Esophagus muscularis mucosa (tissue), 3 donors: ENCODE results near the gene DDA1.

Experiments
- CTCF ChIP-seq, 3 experiments: fragments of 200-600 bp in 2 of 3; fragments of 450-650 bp in 1 of 3; sonication (generic) in 2 of 3; IDR thresholded peaks; one replicate each; pipeline ENCODE4 v1.5.1; 2017 to 2019; ENCODE audit warnings: antibody characterized with exemption in 3 of 3, mild to moderate bottlenecking in 2 of 3, moderate library complexity in 1 of 3
- POLR2A ChIP-seq: fragments of 450-650 bp; IDR thresholded peaks from one replicate; pipeline ENCODE4 v1.6.1; 2017; ENCODE audit warnings: antibody characterized with exemption, moderate library complexity, mild to moderate bottlenecking, low read depth

GRCh38 chr19:17305216-17305516 lies 4.2 kb upstream of the DDA1 start:
- no peak for TF ChIP-seq POLR2A
- no peak for TF ChIP-seq CTCF (IDR thresholded peaks at IDR 0.05)
